DMS114 treated with DMSO at 0.1 percent for 48 hours (cell line): Measurements from ENCODE around the gene HOXC10.

ENCODE experiments used
- DNase-seq: peaks from one replicate; lab custom pipeline; 2025; ENCODE audit not compliant: unreplicated experiment; lab: John Stamatoyannopoulos, UW

The HOXC10 gene

GRCh38 chr12:54039417-54040147, 54.6 kb downstream of the HOXC10 start:
- no peak for DNase-seq
